HepG2 (cell line): Measurements from ENCODE around the gene UGT1A3. TPM values are rescaled to one million over a fixed set of nuclear protein-coding genes. Genes with fewer than 3 reads are reported as not detected.

ENCODE experiments used
- ARID5B ChIP-seq: IDR thresholded peaks from 2 replicates; pipeline ENCODE4 v1.4.0; 2020; ENCODE audit warnings: mild to moderate bottlenecking, missing genetic modification reagents
- ATF2 ChIP-seq: sonication (generic); formaldehyde crosslinking; IDR thresholded peaks from 2 replicates; pipeline ENCODE4 v1.4.0; 2020; ENCODE audit warnings: missing genetic modification reagents
- FOXJ3 ChIP-seq: sonication (generic); formaldehyde crosslinking; IDR thresholded peaks from 2 replicates; pipeline ENCODE4 v1.4.0; 2020; ENCODE audit warnings: missing genetic modification reagents, mild to moderate bottlenecking, borderline replicate concordance
- HOMEZ ChIP-seq: IDR thresholded peaks from 2 replicates; pipeline ENCODE4 v1.6.1; 2016; ENCODE audit warnings: low read depth
- MED1 ChIP-seq: sonication (generic); formaldehyde crosslinking; IDR thresholded peaks from 2 replicates; pipeline ENCODE4 v1.4.0; 2020; ENCODE audit warnings: missing genetic modification reagents
- MIXL1 ChIP-seq: IDR thresholded peaks from 2 replicates; pipeline ENCODE4 v1.6.1; 2016
- POGZ ChIP-seq: sonication (generic); formaldehyde crosslinking; IDR thresholded peaks from 2 replicates; pipeline ENCODE4 v1.4.0; 2020; ENCODE audit warnings: mild to moderate bottlenecking, missing genetic modification reagents
- RXRB ChIP-seq: IDR thresholded peaks from 2 replicates; pipeline ENCODE4 v1.6.1; 2016; ENCODE audit warnings: borderline replicate concordance, missing genetic modification reagents, missing compliant biosample characterization
- SP4 ChIP-seq: sonication (generic); formaldehyde crosslinking; IDR thresholded peaks from 2 replicates; pipeline ENCODE4 v1.8.1; 2023; ENCODE audit warnings: mild to moderate bottlenecking, missing genetic modification reagents
- THAP9 ChIP-seq: sonication (generic); formaldehyde crosslinking; IDR thresholded peaks from 2 replicates; pipeline ENCODE4; 2020; ENCODE audit warnings: missing genetic modification reagents, mild to moderate bottlenecking, borderline replicate concordance
- UBTF ChIP-seq: sonication (generic); formaldehyde crosslinking; IDR thresholded peaks from 2 replicates; pipeline ENCODE4 v1.4.0; 2020; ENCODE audit warnings: mild to moderate bottlenecking, missing genetic modification reagents
- ZFP36L1 ChIP-seq: sonication (generic); formaldehyde crosslinking; IDR thresholded peaks from 2 replicates; pipeline ENCODE4 v1.8.0; 2022; ENCODE audit warnings: mild to moderate bottlenecking, missing genetic modification reagents, moderate library complexity
- ZNF124 ChIP-seq: sonication (generic); formaldehyde crosslinking; IDR thresholded peaks from 2 replicates; pipeline ENCODE4 v1.4.0; 2020; ENCODE audit warnings: missing genetic modification reagents
- ZNF607 ChIP-seq: sonication (generic); formaldehyde crosslinking; IDR thresholded peaks from 2 replicates; pipeline ENCODE4 v1.5.1; 2020; ENCODE audit warnings: missing genetic modification reagents, mild to moderate bottlenecking, borderline replicate concordance
- ZNF772 ChIP-seq: sonication (generic); formaldehyde crosslinking; IDR thresholded peaks from 2 replicates; pipeline ENCODE4 v1.5.0; 2020; ENCODE audit warnings: mild to moderate bottlenecking, missing genetic modification reagents
- ZSCAN29 ChIP-seq: sonication (generic); formaldehyde crosslinking; conservative IDR thresholded peaks from 2 replicates; pipeline ENCODE4 v1.4.0; 2020; ENCODE audit warnings: mild to moderate bottlenecking, missing genetic modification reagents
- polyA plus RNA-seq, 8 experiments: library from polyadenylated mRNA; depleted of rRNA in 3 of 8; stranded (reverse) in 7 of 8; unstranded in 1 of 8; fragments of >200 nt; fragmentation: Illumina TruSeq in 4 of 8; extraction: Trizol in 4 of 8; gene quantifications; 2 replicates each; pipeline versions ENCODE4 v1.2.1 to v1.2.3, GENCODE V29; 2011 to 2016; ENCODE audit warnings: low read depth in 4 of 8, missing spikeins in 1 of 8, mixed read lengths in 1 of 8; ENCODE audit not compliant: insufficient read depth in 1 of 8
- total RNA-seq, 5 experiments: library from RNA; depleted of rRNA; stranded (reverse); fragments of >200 nt; fragmentation: Illumina TruSeq; extraction: Trizol; gene quantifications; 2 replicates each; pipeline ENCODE4 v1.2.3, GENCODE V29; 2016; ENCODE audit warnings: low read depth in 1 of 5

The UGT1A3 gene
- total and polyA plus RNA-seq, 2 of the 13 experiments (the other 11 are each of a cell fraction or from before 2014, with no cell fraction given) = not detected

GRCh38 chr2:233736868-233737653 lies 8.2 kb downstream of the UGT1A3 start (continued):
- peak; percentile 43; the same call in 1 of the 2 replicates for TF ChIP-seq FOXJ3 (CRISPR knock-in tag)
- TF ChIP-seq MED1 (CRISPR knock-in tag) = peak; percentile 45; the same call in 1 of the 2 replicates
- peak; percentile 78 for TF ChIP-seq ARID5B (CRISPR knock-in tag)
- TF ChIP-seq THAP9 (CRISPR knock-in tag) = peak; percentile 62; the same call in 1 of the 2 replicates
- peak; percentile 60 for TF ChIP-seq ZFP36L1 (CRISPR knock-in tag)
- 0 out of 2 replicates have a peak, but pooled peaks have one; percentile 41 for TF ChIP-seq ATF2 (CRISPR knock-in tag)
- peak; percentile 66 for TF ChIP-seq RXRB (CRISPR knock-in tag)
- TF ChIP-seq POGZ = peak; percentile 80
- peak; percentile 60; the same call in 1 of the 2 replicates for TF ChIP-seq ZNF607 (CRISPR knock-in tag)
- TF ChIP-seq MIXL1 (CRISPR knock-in tag) = peak; percentile 21; the same call in 1 of the 2 replicates
- TF ChIP-seq UBTF (CRISPR knock-in tag) = peak; percentile 33; the same call in 1 of the 2 replicates
- TF ChIP-seq HOMEZ (CRISPR knock-in tag) = 0 out of 2 replicates have a peak, but pooled peaks have one; percentile 58
- TF ChIP-seq ZNF772 (CRISPR knock-in tag) = peak; percentile 52; the same call in 1 of the 2 replicates
- TF ChIP-seq ZSCAN29 (CRISPR knock-in tag) = 0 out of 2 replicates have a peak, but pooled peaks have one; percentile 92
- TF ChIP-seq ZNF124 (CRISPR knock-in tag) = 0 out of 2 replicates have a peak, but pooled peaks have one; percentile 21
- TF ChIP-seq SP4 (CRISPR knock-in tag) = peak; percentile 55; the same call in 1 of the 2 replicates
